NT2/D1 (cell line): ENCODE data around the gene KRT3.

Experiments
- YY1 ChIP-seq: IDR thresholded peaks from 2 replicates; pipeline ENCODE4 v1.6.1; 2011; ENCODE audit not compliant: insufficient read length, insufficient read depth
- ZNF274 ChIP-seq: IDR thresholded peaks from 2 replicates; pipeline ENCODE4 v1.6.1; 2011; ENCODE audit warnings: mild to moderate bottlenecking, low read depth, low read length

DNA sequence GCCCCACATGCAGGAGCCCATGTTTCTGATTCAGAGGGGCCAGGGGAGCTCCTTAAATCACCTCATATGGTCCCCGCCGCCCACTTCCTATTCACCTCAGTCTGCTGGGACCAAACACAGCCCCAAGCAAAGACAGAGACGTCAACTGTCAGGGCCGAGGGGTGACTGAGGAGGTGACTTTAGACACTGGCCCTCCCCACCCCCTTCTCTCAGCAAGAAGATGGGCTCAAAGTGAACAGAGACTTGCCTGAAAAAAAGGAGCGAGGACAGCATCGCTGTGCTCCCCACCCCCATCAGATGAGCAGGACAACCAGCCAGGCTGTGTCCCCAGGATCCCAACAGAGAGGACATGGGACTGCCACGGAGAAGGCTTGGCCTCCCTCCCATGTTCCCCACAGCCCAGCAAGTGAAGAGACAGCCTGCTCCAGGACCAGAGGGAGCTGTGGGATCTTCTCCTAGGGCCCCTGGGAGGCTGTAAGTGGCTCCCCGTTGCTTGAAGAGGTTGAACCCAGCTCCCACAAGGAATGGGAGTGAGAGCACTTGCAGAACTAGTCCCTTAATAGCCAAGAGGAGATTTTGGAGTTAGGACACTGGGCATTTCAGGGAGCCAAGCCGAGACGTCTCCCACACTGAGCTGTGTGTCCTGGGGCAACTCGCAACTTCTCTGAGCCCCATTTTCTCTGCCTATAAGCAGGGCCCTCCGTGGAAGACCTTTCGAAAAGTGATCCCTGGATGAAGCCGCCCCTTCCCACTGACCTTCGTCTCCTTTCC is 39.5 kb upstream of the KRT3 start:
- TF ChIP-seq YY1 (no peak), ZNF274 (no peak)
